Stimulated activated CD4-positive, alpha-beta T cell treated with anti-CD3 and anti-CD28 coated beads, Interleukin-4, amount 100 ng/mL, for 24 hours (primary cell): ENCODE data around the gene KTN1.

Experiments used
- DNase-seq: peaks from one replicate; pipeline ENCODE4 v3.0.0-alpha.2; 2020

KTN1 gene

DNA sequence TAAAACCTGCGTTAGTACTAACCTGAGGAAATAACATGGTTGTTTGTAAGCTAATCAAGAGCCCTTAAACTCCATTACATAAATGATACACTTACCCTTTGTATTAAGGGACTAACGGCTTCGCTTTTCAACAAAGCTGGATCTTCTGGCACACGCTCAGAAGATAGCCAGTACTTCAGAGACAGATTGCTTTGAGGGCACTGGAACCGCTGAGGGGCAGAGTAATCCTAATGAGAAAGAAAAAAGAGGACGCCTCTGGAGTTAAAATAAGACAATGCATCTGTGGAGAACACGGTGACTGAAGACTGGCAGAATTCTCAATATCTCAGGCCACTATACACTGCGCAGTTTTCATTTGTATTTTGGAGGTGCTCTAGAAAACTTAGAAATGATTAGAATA is 1.5 kb upstream of the KTN1 start:
- DNase-seq: no peak

- DNase-seq: peak; percentile 49
These were observed 699 bp downstream of the KTN1 start for GRCh38 chr14:55580470-55581341.

GRCh38 chr14:55581342-55581771 is 1.4 kb downstream of the KTN1 start:
- DNase-seq: no peak

- no peak for DNase-seq
These were observed 2.7 kb downstream of the KTN1 start for GRCh38 chr14:55582746-55583145.

DNA sequence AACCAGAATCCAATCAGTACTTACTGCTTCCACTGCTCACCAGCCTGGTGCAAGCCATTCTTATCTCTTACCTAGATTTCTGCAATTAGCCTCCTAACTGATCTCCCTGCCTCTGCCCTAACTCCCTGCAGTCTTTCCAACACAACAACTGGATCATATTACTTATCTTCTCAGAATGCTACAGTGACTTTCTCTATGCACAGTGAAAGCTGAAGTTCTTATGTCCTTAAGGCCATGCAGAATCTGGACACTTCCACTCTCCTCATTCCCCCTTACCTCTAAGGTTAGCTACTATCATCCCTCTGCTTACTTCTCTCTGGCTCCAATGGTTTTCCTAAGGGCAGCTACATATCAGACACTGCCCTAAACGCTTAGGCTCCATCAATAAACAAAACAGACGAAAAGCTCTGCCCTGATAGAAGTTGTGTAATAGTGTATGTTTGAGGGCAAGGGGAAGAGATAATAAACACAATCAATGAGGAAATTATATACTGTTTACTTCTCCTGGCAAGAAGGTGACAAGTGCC is 4.0 kb downstream of the KTN1 start:
- DNase-seq: no peak

GRCh38 chr14:55585854-55586253 is 5.8 kb downstream of the KTN1 start:
- no peak for DNase-seq

DNA sequence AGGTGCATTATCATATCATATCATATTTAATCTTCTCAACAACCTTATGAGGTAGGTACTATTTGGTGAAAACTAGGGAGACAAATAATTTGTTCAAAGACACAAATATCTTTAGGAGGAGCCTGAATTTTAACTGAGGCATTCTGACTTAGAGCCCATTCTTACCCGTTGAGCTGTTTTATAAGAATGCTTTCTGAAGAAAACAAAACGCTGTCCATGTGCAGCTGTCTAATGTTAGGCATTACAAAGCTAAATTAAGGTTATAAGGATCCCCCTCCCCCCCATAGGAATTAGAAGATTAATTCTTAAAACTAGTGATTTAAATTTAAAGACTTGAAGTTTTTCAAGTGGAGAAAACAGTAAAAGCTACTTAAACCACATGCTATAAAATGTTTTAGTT is 6.4 kb downstream of the KTN1 start:
- DNase-seq: no peak

DNA sequence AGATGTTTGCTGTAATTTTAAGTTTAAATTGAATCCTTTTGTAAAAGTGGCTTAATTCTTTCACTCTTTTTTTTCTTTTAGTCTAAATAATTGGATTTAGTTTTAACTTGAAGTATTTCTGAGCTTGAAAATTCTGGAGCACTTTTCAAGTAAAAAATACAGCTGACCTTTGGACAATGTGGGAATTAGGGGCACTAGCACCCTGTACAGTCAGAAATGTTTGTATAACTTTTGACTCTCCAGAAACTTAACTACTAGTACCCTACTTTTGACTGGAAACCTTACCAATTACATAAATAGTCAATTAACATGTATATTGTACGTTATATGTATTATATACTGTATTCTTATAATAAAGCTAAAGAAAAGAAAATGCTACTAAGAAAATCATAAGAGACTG is 7.8 kb downstream of the KTN1 start:
- DNase-seq: no peak

DNA sequence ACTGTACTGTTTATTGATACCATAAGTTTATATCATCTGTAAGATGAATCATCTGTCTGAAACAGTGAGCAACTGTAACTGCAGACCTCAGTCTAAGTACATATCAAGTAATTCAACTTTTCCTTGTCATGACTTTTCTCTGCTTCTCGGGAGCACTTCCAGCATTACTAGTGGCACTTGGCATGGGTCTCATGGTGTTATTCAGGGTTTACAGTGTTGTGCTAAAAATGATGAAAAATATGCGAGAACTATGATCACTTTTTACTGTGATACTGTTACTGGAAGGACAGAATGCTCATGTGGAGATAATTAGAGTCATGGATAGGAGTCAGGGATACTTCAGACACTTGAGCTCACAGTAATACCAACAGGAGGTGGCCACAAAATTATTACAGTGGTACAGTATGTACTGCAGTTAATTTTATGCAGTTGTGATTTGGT is 8.3 kb downstream of the KTN1 start:
- no peak for DNase-seq

DNA sequence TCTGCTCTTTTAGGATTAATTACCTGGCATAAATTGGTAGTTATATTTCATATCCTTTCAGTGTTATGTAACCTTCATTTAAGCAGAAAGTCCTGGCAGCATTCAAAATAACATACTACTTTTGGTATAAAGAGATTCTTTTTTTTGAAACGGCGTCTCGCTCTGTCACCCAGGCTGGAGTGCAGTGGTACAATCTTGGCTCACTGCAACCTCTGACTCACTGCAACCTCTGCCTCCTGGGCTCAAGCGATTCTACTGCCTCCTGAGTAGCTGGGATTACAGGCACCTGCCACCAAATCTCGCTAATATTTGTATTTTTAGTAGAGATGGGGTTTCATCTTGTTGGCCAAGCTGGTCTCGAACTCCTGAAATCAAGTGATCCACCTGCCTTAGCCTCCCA is 9.2 kb downstream of the KTN1 start:
- DNase-seq: no peak

- DNase-seq: no peak
These were observed 12.4 kb downstream of the KTN1 start for GRCh38 chr14:55592436-55592835.

GRCh38 chr14:55593698-55594097 is 13.7 kb downstream of the KTN1 start:
- no peak for DNase-seq

DNA sequence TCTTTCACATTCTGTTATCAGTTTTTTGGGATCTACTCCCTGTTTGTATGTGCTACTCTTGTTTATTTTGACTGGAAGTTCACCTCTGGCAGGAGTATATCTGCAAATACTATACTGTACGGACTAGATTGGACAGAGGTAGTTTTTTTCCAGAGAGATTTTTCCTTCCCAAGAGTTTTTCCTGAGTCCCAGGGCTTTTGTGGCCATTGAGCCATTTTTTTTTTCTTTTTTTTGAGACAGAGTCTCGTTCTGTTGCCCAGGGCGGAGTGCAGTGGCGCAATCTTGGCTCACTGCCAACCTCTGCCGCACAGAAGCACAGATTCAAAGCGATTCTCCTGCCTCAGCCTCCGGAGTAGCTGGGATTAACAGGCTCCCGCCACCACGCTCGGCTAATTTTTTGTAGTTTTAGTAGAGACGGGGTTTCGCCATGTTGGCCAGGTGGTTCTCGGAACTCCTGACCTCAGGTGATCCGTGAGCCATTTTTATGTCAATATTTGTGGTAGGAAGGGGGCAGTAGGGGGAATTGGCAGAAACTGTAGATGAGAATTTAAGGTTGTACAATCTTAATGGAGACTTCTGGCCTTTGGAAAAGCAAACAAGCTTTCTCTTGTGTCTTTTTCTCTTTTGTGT is 19.4 kb downstream of the KTN1 start:
- DNase-seq: no peak

DNA sequence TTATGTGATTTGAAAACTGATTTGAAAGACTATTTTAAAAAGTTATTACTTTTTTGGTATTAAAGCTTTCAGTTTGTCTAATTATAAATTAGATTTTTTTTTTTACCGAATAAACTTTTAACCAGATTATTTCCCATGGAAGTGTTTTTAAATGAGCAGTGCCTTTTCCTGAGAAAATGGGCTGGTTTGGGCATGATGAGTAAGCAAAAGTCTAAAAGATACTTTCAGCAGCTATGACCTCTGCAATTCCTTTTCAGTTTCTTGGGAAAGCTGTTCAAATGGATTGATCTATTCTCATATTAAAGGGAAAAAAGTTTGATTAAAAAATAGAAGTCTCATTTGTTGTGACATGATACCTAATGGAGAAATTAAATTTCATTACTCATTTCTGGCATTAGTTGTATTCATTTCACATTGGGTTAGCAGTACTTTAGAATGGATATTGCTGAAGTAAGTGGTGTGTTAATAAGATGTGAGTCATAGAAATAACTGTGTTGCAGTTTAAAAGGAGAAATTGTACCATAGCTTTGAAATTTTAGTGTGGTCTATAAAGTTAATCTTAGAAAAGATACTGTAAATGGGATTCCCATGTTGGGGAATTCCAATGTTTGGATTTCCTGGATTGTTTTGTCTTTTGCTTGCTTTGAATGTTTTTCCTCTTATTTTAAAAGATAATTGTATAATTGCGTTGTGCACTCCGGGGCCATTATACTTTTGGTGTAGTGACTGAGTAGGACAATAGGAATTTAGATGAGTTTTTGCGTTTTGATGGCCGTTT is 21.0 kb downstream of the KTN1 start:
- no peak for DNase-seq

DNA sequence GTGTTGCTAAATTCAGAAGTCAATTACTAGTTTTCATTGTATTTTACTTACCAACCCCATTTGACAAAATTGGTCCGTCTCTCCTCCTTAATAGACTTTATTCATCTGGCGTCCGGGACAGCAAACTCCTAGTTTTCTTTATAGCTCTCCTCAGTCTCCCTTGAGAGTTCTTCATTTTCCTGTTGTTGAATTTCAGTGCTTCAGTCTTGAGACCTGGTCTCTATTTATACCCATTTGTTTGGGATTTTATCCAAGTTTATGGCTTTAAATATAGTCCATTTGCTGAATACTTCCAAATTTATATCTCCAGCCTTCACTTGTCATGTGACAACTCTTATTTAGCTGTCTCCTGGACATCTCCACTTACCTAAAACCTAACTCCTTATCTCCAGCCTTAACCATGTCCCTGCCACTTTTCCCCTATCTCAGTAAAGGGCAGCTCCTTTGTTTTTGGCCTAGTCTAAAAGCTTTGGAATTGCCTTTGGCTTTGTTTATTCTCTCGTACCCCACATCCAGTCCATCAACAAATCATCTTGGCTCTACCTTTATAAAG is 23.5 kb downstream of the KTN1 start:
- no peak for DNase-seq

GRCh38 chr14:55604488-55604887 is 24.5 kb downstream of the KTN1 start:
- DNase-seq: no peak

- no peak for DNase-seq
These were observed 25.0 kb downstream of the KTN1 start for GRCh38 chr14:55604900-55605418.

GRCh38 chr14:55605793-55606192 is 25.8 kb downstream of the KTN1 start:
- DNase-seq: no peak

DNA sequence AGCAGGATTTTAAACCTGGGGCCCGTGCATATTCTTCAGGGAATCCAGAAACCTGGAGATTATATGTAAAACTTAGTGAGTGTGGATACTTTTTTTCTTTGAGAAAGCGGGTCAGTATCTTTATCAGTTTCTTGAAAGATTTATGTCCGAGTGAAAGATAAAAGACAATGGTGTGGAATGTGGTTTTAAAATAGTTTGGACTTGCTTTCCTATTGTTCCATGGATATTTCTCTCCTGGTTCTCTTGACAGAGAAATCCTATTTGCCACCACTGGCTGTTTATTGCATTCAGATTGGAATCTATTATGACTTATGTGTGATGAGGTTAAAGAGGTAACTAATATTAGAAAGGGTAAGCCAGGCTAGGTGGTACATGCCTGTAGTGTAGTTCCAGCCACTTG is 27.4 kb downstream of the KTN1 start:
- DNase-seq: no peak

- no peak for DNase-seq
These were observed 29.7 kb downstream of the KTN1 start for GRCh38 chr14:55609681-55610080.

DNA sequence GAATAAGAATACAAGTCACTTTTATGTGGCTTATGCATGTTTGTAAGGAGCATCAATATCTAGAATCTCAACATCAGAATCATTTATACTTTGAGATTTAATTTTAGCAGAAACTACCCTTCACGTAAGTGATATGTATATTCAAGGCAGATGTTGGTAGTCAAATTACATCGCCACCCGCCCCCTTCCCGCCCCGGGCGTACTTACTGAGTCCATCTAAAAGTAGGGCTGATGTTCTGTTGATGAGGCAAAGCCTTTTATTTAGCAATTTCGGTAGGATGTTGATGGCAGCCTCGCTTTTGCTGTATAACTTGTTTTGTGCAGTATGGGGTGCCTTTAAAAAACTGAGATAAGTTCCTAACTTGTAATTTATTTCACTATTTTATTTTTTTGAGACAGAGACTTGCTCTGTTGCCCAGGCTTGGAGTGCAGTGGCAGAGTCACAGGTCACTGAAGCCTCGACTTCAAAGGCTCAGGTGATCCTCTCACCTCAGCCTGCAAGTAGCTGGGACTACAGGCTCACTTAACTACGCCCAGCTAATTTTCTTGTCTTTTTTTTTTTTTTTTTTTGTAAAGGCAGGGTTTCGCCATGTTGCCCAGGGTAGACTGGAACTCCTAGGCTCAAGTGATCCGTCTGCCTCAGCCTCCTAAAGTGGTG is 30.8 kb downstream of the KTN1 start:
- DNase-seq: no peak

- DNase-seq: no peak
These were observed 31.9 kb downstream of the KTN1 start for GRCh38 chr14:55611859-55612258.
